COLO668 (cell line): ENCODE data around the gene NR2F2.
A peak's percentile ranks its signal among the peaks of the same experiment; 100 is the strongest.

Experiments
- DNase-seq: peaks from one replicate; lab custom pipeline; 2025; ENCODE audit not compliant: unreplicated experiment; lab: John Stamatoyannopoulos, UW

NR2F2 gene

GRCh38 chr15:96316953-96317629 is 13.4 kb upstream of the NR2F2 start:
- no peak for DNase-seq

DNA sequence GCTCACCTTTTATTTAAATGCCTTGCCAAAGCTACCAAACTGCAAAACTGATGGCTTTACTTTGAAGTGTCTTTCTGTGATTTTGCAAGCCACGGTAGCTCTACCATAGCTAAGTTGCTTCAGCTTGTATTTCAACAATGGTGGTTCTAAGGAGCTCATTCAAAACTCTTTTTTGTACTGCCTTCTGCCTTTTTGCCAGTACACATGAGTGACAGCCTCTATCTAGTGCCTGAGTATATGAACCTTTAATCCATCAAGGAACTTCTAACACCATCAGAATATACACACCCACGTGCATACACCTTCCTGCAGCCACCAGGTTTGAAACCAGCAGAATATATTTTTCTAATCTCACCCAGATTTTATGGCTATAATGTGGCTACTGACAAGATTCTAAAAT is 10.4 kb upstream of the NR2F2 start:
- DNase-seq = no peak

DNA sequence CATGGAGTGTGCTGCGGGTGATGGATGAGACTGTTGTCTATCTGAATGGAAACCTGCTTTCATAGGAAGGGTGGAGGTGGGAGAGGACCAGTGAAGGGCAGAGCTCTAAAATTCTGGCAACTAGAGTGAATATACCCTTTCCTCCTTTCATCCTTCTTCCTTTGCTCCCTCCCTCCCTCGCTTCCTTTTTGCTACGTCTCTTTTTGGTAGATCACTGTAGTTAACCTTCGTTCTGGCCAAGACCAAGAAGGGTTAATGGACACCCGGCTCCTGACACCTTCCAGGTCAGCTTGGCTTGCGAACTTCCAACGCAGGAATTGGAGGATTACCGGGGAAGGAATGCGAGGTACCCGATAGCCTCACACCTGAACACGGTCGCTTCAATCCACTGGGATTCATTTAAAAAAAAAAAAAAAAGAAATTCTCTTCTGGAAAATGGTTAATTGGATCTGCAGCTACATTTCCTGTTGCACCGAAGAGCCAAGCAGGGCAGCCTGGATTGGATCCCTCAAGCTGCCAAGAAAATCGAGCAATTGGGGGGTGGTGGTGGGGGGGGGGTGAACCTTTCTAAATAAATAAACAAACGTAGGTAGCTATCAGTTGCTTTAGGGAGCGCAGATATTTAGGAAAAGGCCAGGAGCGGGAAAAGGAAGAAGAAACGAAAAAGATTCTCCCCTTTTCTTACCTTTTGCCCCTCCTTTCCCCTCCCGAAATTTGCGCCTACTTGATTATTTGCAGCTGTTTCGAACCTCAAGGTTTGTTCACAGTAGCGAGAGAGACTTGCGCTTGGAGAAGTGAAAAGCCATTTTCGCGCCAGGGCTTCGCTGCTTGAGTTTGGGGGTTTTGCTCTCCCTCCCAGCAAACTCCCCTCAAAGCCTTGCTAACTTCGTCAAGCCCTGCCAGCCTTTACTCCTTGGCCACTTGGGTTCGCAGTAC is 9.5 kb upstream of the NR2F2 start:
- no peak for DNase-seq

DNA sequence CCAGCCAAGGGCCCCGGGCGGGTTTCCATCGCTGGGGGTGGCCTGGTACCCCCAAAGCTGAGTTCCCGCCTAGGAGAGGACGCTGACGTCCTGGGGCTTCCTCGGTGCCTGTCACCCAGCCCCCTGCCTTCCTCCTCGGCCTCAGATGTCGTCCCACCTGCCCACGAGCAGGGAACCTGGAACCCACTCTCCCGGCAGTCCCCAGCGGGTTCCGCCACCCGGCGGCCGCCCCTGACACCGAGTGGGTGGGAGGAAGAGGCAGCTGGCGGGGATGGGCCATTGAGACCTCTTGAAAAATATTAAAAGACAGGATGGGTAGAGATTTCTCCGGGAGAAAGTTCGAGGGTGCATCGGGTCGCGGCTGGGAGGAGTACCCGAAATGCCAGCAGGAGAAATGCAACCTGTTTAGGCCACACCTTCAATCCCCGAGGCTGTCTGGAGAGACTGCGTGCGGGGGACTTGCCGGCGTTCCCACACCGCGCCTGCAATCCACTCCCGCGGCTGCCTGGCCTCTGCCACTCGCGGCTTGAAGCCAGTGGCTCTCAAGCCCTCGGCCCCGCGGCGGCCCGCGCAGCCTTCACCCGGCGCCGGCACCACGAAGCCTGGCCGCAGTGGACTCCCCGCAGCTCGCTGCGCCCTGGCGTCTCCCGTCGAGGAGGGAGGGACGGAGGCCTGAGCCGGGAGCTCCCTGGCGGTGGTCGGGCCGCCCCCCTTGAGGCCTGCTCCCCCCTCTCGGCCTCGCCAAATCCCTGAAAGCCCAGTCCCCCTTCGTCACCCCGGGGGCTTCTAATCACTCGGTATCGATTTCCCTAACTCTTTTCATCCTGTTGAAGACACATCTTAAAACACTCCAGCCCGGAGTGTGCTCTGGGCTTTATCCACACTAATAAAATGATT is 8.6 kb upstream of the NR2F2 start:
- DNase-seq = peak; percentile 62

- peak; percentile 21 for DNase-seq
Observed at GRCh38 chr15:96322536-96323318, 7.8 kb upstream of the NR2F2 start.

- no peak for DNase-seq
Observed at GRCh38 chr15:96323319-96324145, 7.0 kb upstream of the NR2F2 start.

DNA sequence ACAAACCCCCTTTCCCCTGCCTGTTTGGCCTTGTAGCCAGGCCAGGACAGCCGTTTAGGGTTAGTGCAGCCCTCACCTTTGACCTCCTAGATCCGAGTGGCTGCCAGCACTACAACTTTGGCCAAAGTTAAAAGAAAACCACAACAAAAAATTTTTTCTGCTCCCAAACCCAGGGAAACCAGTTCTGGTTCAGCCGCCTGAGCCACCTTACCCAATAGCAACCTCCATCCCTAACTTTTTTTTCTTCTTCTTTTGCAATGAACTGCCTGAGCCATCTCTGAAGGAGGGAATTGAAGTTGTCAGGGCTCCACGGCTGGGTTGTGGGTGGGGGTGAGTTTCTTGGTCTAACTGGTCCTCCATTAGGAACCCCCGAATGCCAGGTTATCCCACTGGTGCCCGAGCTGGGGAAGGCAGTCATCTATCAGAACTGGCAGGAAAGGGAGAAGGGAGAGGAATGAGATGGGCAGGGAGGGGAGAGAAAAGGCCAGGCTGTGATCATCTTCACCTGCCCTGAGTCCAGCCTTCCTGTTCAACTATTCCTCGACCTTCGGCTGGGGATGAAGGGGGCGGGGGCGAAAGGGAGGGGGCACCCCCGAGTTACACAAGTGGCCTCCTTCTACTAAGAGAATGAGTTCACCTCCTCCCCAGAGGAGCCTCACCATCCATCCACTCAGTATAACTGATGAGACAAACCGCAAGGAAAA is 6.2 kb upstream of the NR2F2 start:
- no peak for DNase-seq

- no peak for DNase-seq
Observed at GRCh38 chr15:96324940-96325540, 5.5 kb upstream of the NR2F2 start.

- no peak for DNase-seq
Observed at GRCh38 chr15:96325541-96326327, 4.8 kb upstream of the NR2F2 start.

GRCh38 chr15:96326328-96327154 is 4.0 kb upstream of the NR2F2 start:
- DNase-seq = peak; percentile 37

GRCh38 chr15:96327155-96327741 is 3.3 kb upstream of the NR2F2 start:
- peak; percentile 7 for DNase-seq

DNA sequence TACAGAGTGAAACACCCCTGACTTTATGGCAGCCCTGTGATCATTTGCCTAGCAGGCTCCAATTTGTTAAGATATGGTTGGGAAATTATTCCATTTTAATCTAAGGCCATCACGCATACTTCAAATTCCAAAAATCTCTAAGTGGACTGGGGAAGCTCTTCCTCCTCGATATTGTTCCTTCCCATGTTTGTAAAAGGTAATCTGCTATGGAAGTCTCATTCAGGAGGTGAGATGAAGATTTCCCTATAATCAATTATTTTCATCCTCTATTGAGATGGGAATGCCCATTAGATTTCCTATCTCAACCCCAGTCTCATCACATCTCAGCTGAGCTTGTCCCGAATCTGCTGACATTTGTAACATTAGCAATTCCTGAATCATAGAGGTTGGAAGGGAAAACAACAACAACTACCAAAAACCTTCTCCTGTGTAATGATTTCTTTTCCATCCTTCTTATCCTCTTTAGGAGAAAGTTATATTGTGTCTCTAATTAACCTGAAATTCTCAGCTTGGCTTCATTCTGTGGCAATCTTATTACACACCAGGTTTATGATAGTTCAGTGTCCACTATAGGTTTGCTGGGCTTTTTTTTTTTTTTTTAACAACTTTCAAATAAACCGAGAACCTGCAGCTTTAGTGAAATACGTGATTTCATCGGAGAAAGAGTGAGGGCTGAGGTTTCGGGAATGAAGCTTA is 2.2 kb upstream of the NR2F2 start:
- no peak for DNase-seq

DNA sequence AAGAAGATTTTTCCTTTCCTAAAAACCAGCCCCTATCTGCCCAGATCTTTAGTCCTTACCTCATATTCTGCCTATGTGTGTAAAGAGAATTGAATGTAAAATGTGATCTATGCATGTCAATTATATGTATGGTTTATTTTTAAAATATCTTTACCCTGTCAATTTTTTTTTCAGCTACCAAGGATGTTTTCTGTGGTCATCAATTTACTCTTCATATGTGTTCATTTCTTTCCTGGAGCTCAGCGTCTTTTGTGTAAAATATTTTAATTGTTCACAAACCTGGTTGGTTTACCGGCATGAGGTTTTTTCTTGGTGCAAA is 1.7 kb upstream of the NR2F2 start:
- DNase-seq = no peak

DNA sequence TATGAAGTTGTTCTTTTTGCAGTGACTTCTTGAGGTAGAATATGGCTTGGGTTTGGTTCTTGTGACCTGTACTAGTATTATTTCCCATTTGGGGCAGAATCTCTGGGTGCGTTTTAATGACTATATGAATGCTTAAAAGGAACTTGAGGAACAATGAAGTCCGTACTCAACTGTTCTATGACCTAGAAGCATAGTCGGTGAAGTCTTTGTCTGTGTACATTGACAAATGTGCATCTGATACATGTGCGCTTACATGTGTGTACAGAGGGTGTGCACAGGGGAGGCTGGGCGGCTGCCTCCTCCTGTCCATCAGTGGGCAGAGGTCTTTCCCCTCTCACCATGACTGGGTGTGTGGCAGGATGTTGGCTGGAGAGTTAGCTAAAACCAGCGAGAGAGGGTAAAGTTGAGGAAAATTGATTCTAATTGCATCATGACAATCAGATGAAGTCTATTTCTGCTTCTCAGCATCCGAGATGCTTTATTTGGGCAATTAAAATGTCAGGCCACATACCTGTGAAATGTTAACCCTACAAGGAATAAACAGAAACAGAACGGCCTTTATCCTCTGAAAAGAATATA is 1.0 kb upstream of the NR2F2 start:
- DNase-seq = no peak

GRCh38 chr15:96330064-96330449 is 443 bp upstream of the NR2F2 start:
- DNase-seq = no peak
